HG03097 (cell line): ENCODE data around the gene SF3B2.

Source experiments
- ATAC-seq: cut with Tn5 transposase; IDR thresholded peaks from one replicate; pipeline ENCODE4 v1.9.1; 2021; ENCODE audit not compliant: unreplicated experiment, low FRiP score

The SF3B2 gene

GRCh38 chr11:66048547-66049323 is 3.4 kb upstream of the SF3B2 start, which contains the start of gene GAL3ST3:
Gene GAL3ST3 (minus strand): TSS chr11:66049161. CDS start chr11:66045415, 3,746 bp downstream.
- no peak for ATAC-seq

GRCh38 chr11:66050581-66051231 is 1.5 kb upstream of the SF3B2 start:
- no peak for ATAC-seq

GRCh38 chr11:66051371-66051765 is 796 bp upstream of the SF3B2 start:
- ATAC-seq = no peak

- ATAC-seq = no peak
Measured at GRCh38 chr11:66052664-66052982, 459 bp downstream of the SF3B2 start.

GRCh38 chr11:66055021-66055420 is 2.9 kb downstream of the SF3B2 start:
- ATAC-seq = no peak

GRCh38 chr11:66056501-66056900 is 4.3 kb downstream of the SF3B2 start:
- no peak for ATAC-seq

GRCh38 chr11:66059966-66060680 is 8.0 kb downstream of the SF3B2 start:
- ATAC-seq = no peak

- ATAC-seq = no peak
Measured at GRCh38 chr11:66061268-66061667, 9.1 kb downstream of the SF3B2 start.

- no peak for ATAC-seq
Measured at GRCh38 chr11:66062408-66062807, 10.2 kb downstream of the SF3B2 start.

GRCh38 chr11:66063900-66064299 is 11.7 kb downstream of the SF3B2 start:
- no peak for ATAC-seq

- no peak for ATAC-seq
Measured at GRCh38 chr11:66064571-66064970, 12.4 kb downstream of the SF3B2 start.

- ATAC-seq = no peak
Measured at GRCh38 chr11:66066751-66067150, 14.6 kb downstream of the SF3B2 start.

- ATAC-seq = no peak
Measured at GRCh38 chr11:66067640-66068039, 15.5 kb downstream of the SF3B2 start.

- ATAC-seq = no peak
Measured at GRCh38 chr11:66068154-66068821, 16.1 kb downstream of the SF3B2 start.

GRCh38 chr11:66068923-66069714 is 17.0 kb downstream of the SF3B2 start:
- no peak for ATAC-seq

GRCh38 chr11:66069715-66070603 is 17.8 kb downstream of the SF3B2 start, which contains the start of gene PACS1:
Gene PACS1 (plus strand): TSS chr11:66070272. CDS start chr11:66070487, 215 bp downstream.
- ATAC-seq = peak; percentile 34

GRCh38 chr11:66070604-66071380 is 18.6 kb downstream of the SF3B2 start:
- ATAC-seq = no peak

GRCh38 chr11:66071381-66071801 is 19.2 kb downstream of the SF3B2 start:
- no peak for ATAC-seq
